WTC11 (cell line): ENCODE results near the gene HK2.

Experiments
- ATF1 ChIP-seq: sonication (generic); formaldehyde crosslinking; IDR thresholded peaks from 2 replicates; pipeline ENCODE4 v1.8.1; 2023; ENCODE audit warnings: mild to moderate bottlenecking, moderate library complexity, missing genetic modification reagents
- TF ChIP-seq, protein P1 (sequence below): fragments of 200-600 bp; IDR thresholded peaks from 2 replicates; pipeline ENCODE4 v1.8.0; 2022; ENCODE audit warnings: antibody characterized with exemption

DNA sequence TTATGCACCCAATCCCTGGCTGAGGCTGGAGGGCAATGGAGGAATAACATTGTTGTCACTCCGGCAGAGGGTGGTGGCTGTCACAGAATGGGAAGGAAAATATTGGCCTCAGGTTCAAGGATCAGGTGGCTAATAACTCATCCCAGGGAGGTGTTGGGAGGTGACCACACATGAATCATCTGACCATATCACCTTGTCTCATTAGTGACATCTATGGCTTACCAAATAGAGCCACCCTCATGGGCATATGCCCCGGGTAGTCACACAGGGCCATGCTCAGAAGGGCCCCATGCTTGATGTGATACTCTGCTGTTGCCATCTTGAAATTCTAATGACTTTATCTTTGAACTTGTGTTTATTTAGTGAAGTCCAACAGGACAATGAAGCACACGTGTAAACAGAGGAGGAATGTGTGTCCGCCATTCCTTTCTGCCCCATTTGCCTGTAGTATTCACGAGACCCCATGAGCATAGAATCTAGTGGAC is 27.5 kb upstream of the HK2 start:
- TF ChIP-seq, protein P1, sequence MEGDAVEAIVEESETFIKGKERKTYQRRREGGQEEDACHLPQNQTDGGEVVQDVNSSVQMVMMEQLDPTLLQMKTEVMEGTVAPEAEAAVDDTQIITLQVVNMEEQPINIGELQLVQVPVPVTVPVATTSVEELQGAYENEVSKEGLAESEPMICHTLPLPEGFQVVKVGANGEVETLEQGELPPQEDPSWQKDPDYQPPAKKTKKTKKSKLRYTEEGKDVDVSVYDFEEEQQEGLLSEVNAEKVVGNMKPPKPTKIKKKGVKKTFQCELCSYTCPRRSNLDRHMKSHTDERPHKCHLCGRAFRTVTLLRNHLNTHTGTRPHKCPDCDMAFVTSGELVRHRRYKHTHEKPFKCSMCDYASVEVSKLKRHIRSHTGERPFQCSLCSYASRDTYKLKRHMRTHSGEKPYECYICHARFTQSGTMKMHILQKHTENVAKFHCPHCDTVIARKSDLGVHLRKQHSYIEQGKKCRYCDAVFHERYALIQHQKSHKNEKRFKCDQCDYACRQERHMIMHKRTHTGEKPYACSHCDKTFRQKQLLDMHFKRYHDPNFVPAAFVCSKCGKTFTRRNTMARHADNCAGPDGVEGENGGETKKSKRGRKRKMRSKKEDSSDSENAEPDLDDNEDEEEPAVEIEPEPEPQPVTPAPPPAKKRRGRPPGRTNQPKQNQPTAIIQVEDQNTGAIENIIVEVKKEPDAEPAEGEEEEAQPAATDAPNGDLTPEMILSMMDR, result no peak
- no peak for TF ChIP-seq ATF1
